ENCODE measurements around the gene ZNF467. TPM values are rescaled to one million over a fixed set of nuclear protein-coding genes. Genes with fewer than 3 reads are reported as not detected.

Gene ZNF467
- total RNA-seq, 2 donors from 2014 or later: 0.91 to 2.5 TPM

DNA sequence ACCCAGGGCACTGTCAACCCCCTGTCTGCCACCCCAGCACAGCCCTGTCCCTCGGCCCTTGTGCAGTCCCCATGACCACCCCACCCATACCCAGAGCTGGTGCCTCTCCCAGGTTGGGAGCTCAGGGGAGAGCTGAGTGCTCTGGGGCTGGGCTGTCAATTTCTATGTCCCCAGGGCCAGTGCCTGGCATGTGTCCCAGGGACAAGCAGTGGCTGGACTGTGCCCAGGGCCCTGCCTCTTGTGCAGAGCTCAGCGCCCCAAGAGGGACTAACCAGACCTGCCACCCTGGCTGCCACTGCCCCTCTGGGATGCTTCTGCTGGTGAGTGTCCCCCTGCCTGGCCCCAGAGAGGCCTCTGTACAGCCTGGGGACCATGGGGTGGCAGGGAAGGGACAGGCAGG lies 35.8 kb upstream of the ZNF467 start:
- no peaks in the 10 kb centered on the region for H3K9me3 Mint-ChIP-seq
- H3K27ac Mint-ChIP-seq: no peak overlapping the region
- H3K9ac ChIP-seq (ENCODE audit: extremely low read depth, low read length, poor library complexity, severe bottlenecking): no peak overlapping the region
- peaks cover 7% of the 10 kb centered on the region for H3K27me3 Mint-ChIP-seq (ENCODE audit: insufficient read depth)
- H3K4me1 Mint-ChIP-seq: no peaks in the 10 kb centered on the region
- no peak for DNase-seq
- no peaks in the 10 kb centered on the region for H3K27me3 ChIP-seq (ENCODE audit: control insufficient read depth, insufficient read depth, low read length, poor library complexity, severe bottlenecking)
- TF ChIP-seq, protein P1, sequence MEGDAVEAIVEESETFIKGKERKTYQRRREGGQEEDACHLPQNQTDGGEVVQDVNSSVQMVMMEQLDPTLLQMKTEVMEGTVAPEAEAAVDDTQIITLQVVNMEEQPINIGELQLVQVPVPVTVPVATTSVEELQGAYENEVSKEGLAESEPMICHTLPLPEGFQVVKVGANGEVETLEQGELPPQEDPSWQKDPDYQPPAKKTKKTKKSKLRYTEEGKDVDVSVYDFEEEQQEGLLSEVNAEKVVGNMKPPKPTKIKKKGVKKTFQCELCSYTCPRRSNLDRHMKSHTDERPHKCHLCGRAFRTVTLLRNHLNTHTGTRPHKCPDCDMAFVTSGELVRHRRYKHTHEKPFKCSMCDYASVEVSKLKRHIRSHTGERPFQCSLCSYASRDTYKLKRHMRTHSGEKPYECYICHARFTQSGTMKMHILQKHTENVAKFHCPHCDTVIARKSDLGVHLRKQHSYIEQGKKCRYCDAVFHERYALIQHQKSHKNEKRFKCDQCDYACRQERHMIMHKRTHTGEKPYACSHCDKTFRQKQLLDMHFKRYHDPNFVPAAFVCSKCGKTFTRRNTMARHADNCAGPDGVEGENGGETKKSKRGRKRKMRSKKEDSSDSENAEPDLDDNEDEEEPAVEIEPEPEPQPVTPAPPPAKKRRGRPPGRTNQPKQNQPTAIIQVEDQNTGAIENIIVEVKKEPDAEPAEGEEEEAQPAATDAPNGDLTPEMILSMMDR (conservative IDR thresholded peaks at IDR 0.05): no peak
- H3K9me3 ChIP-seq (ENCODE audit: control insufficient read depth, low read length): no peaks in the 10 kb centered on the region
- H3K27ac ChIP-seq (ENCODE audit: low read depth, low read length): no peak overlapping the region
- no peaks in the 10 kb centered on the region for H3K4me1 ChIP-seq (ENCODE audit: control insufficient read depth, insufficient read depth, low read length)
- no peak overlapping the region for H3K4me3 ChIP-seq (ENCODE audit: low read length)
- H3K36me3 ChIP-seq (ENCODE audit: control insufficient read depth, insufficient read depth, low read length): no peaks in the 10 kb centered on the region
- H3K4me3 Mint-ChIP-seq: no peak overlapping the region
- 92% methylated on average over 2 of the region's 2 CpGs; no CpG with 5 or more reads in 1 of the 2 experiments for WGBS, 2 experiments (ENCODE audit: insufficient coverage in 1 of 2, insufficient read length in 1 of 2)
- H3K36me3 Mint-ChIP-seq (ENCODE audit: low read depth): no peaks in the 10 kb centered on the region

DNA sequence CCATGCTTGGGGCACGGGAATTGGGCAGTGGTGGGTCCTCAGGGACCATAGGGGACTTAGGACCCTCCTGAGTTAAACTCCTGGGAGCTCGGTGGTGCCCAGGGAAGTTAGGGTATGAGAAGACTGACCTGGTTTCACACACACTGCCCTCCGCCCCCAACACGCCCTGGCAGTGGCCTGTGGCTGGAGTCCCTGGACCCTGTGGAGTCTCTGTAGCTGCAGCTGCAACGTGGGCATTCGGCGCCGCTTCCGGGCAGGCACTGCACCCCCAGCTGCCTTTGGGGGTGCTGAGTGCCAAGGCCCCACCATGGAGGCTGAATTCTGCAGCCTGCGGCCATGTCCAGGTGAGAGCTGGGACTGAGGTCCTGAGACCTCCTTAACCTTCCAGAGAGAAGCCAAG lies 34.9 kb upstream of the ZNF467 start:
- H3K36me3 Mint-ChIP-seq (ENCODE audit: low read depth): no peaks in the 10 kb centered on the region
- H3K4me1 Mint-ChIP-seq: no peaks in the 10 kb centered on the region
- H3K4me3 Mint-ChIP-seq: no peak overlapping the region
- 87 to 94% methylated on average over 10 of the region's 10 CpGs for WGBS, 2 experiments (ENCODE audit: insufficient coverage in 1 of 2, insufficient read length in 1 of 2)
- H3K9me3 Mint-ChIP-seq: no peaks in the 10 kb centered on the region
- peaks cover 7% of the 10 kb centered on the region for H3K27me3 Mint-ChIP-seq (ENCODE audit: insufficient read depth)
- H3K9me3 ChIP-seq (ENCODE audit: control insufficient read depth, low read length): no peaks in the 10 kb centered on the region
- no peak overlapping the region for H3K27ac ChIP-seq (ENCODE audit: low read depth, low read length)
- H3K27ac Mint-ChIP-seq: no peak overlapping the region
- H3K9ac ChIP-seq (ENCODE audit: extremely low read depth, low read length, poor library complexity, severe bottlenecking): no peak overlapping the region
- no peaks in the 10 kb centered on the region for H3K27me3 ChIP-seq (ENCODE audit: control insufficient read depth, insufficient read depth, low read length, poor library complexity, severe bottlenecking)
- H3K4me3 ChIP-seq (ENCODE audit: low read length): no peak overlapping the region
- H3K36me3 ChIP-seq (ENCODE audit: control insufficient read depth, insufficient read depth, low read length): no peaks in the 10 kb centered on the region
- TF ChIP-seq, protein P1 (conservative IDR thresholded peaks at IDR 0.05): no peak
- DNase-seq: no peak
- H3K4me1 ChIP-seq (ENCODE audit: control insufficient read depth, insufficient read depth, low read length): no peaks in the 10 kb centered on the region

DNA sequence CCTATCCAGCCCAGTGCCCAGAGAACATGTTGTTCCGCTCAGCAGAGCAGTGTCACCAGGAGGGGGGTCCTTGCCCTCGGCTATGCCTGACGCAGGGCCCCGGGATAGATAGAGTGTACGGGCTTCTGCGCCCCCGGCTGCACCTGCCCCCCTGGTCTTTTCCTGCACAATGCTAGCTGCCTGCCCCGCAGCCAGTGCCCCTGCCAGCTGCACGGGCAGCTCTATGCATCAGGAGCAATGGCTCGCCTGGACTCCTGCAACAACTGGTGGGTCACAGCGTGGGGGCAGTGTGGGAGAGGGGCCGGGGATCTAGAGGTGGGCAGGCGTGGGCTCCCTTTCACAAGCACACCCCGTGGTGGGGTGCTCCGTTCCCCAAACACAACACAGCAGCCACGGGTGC lies 33.3 kb upstream of the ZNF467 start:
- no peak for DNase-seq
- WGBS, 2 experiments (ENCODE audit: insufficient coverage in 1 of 2, insufficient read length in 1 of 2): 81 to 87% methylated on average over 7 to 16 of the region's 16 CpGs
- no peaks in the 10 kb centered on the region for H3K4me1 Mint-ChIP-seq
- no peak overlapping the region for H3K4me3 ChIP-seq (ENCODE audit: low read length)
- no peaks in the 10 kb centered on the region for H3K9me3 ChIP-seq (ENCODE audit: control insufficient read depth, low read length)
- no peaks in the 10 kb centered on the region for H3K4me1 ChIP-seq (ENCODE audit: control insufficient read depth, insufficient read depth, low read length)
- H3K27me3 ChIP-seq (ENCODE audit: control insufficient read depth, insufficient read depth, low read length, poor library complexity, severe bottlenecking): no peaks in the 10 kb centered on the region
- H3K9ac ChIP-seq (ENCODE audit: extremely low read depth, low read length, poor library complexity, severe bottlenecking): no peak overlapping the region
- H3K36me3 ChIP-seq (ENCODE audit: control insufficient read depth, insufficient read depth, low read length): no peaks in the 10 kb centered on the region
- H3K4me3 Mint-ChIP-seq: no peak overlapping the region
- TF ChIP-seq, protein P1 (conservative IDR thresholded peaks at IDR 0.05): no peak
- H3K9me3 Mint-ChIP-seq: no peaks in the 10 kb centered on the region
- no peak overlapping the region for H3K27ac ChIP-seq (ENCODE audit: low read depth, low read length)
- no peaks in the 10 kb centered on the region for H3K36me3 Mint-ChIP-seq (ENCODE audit: low read depth)
- peaks cover 7% of the 10 kb centered on the region for H3K27me3 Mint-ChIP-seq (ENCODE audit: insufficient read depth)
- H3K27ac Mint-ChIP-seq: no peak overlapping the region

All from endodermal cell (in vitro differentiated cells).